SU-DHL-6 (cell line): ENCODE results near the gene DDX56.

Experiments
- CTCF ChIP-seq: fragments of 200-600 bp; sonication (generic); IDR thresholded peaks from one replicate; pipeline ENCODE4 v1.5.1; 2017; ENCODE audit warnings: antibody characterized with exemption, mild to moderate bottlenecking, low read length, moderate library complexity; ENCODE audit not compliant: insufficient read depth, poor library complexity, severe bottlenecking
- EZH2phosphoT487 ChIP-seq: fragments of 200-600 bp; sonication (generic), shearing (Covaris generic); conservative IDR thresholded peaks from 2 replicates; pipeline ENCODE4 v1.6.1; 2018; ENCODE audit warnings: mild to moderate bottlenecking, antibody characterized with exemption, low read length, moderate library complexity, mixed read lengths

GRCh38 chr7:44618753-44619152 lies 45.0 kb upstream of the DDX56 start:
- TF ChIP-seq CTCF (no peak), EZH2phosphoT487 (no peak)
